Mucosa of stomach (tissue), 1 donor: Measurements from ENCODE around the gene IL1RAPL1.

ENCODE experiments used
- H3K27me3 ChIP-seq: one replicate; pipeline ENCODE4 v1.7.0; 2013; ENCODE audit warnings: mild to moderate bottlenecking, low read length; ENCODE audit not compliant: control insufficient read depth, insufficient read depth
- H3K36me3 ChIP-seq: one replicate; pipeline ENCODE4 v1.7.0; 2013; ENCODE audit warnings: low read length; ENCODE audit not compliant: control insufficient read depth, insufficient read depth
- H3K4me1 ChIP-seq: one replicate; pipeline ENCODE4 v1.7.0; 2013; ENCODE audit warnings: mild to moderate bottlenecking, low read length; ENCODE audit not compliant: control insufficient read depth, insufficient read depth
- H3K4me3 ChIP-seq: one replicate; pipeline ENCODE4 v1.7.0; 2013; ENCODE audit warnings: low read length
- H3K9ac ChIP-seq: one replicate; pipeline ENCODE4 v1.7.0; 2013; ENCODE audit warnings: mild to moderate bottlenecking, low read length, moderate library complexity
- H3K9me3 ChIP-seq: one replicate; pipeline ENCODE4 v1.7.0; 2013; ENCODE audit warnings: mild to moderate bottlenecking, low read length, moderate library complexity; ENCODE audit not compliant: control insufficient read depth
- donor health status: Pancreatic carcinoma.

Gene IL1RAPL1

GRCh38 chrX:29242856-29243255 lies 655.6 kb downstream of the IL1RAPL1 start:
- H3K36me3 ChIP-seq: no peaks in the 10 kb centered on the region
- H3K9me3 ChIP-seq: no peaks in the 10 kb centered on the region
- no peaks in the 10 kb centered on the region for H3K4me1 ChIP-seq
- H3K9ac ChIP-seq: no peak overlapping the region
- H3K4me3 ChIP-seq: no peak overlapping the region
- no peaks in the 10 kb centered on the region for H3K27me3 ChIP-seq

GRCh38 chrX:29243942-29244341 lies 656.7 kb downstream of the IL1RAPL1 start:
- Histone ChIP-seq H3K36me3 (no peaks in the 10 kb centered on the region), H3K4me3 (no peak overlapping the region), H3K4me1 (no peaks in the 10 kb centered on the region), H3K27me3 (no peaks in the 10 kb centered on the region), H3K9ac (no peak overlapping the region), H3K9me3 (no peaks in the 10 kb centered on the region)

GRCh38 chrX:29254515-29254914 lies 667.3 kb downstream of the IL1RAPL1 start:
- Histone ChIP-seq H3K9me3 (no peaks in the 10 kb centered on the region), H3K36me3 (no peaks in the 10 kb centered on the region), H3K27me3 (no peaks in the 10 kb centered on the region), H3K4me1 (no peaks in the 10 kb centered on the region), H3K9ac (no peak overlapping the region), H3K4me3 (no peak overlapping the region)

GRCh38 chrX:29257521-29257920 lies 670.3 kb downstream of the IL1RAPL1 start:
- H3K36me3 ChIP-seq: no peaks in the 10 kb centered on the region
- H3K4me1 ChIP-seq: no peaks in the 10 kb centered on the region
- H3K9ac ChIP-seq: no peak overlapping the region
- no peak overlapping the region for H3K4me3 ChIP-seq
- H3K9me3 ChIP-seq: no peaks in the 10 kb centered on the region
- no peaks in the 10 kb centered on the region for H3K27me3 ChIP-seq

GRCh38 chrX:29269390-29269789 lies 682.1 kb downstream of the IL1RAPL1 start:
- Histone ChIP-seq H3K4me1 (no peaks in the 10 kb centered on the region), H3K36me3 (no peaks in the 10 kb centered on the region), H3K27me3 (no peaks in the 10 kb centered on the region), H3K9ac (no peak overlapping the region), H3K9me3 (no peaks in the 10 kb centered on the region), H3K4me3 (no peak overlapping the region)

- Histone ChIP-seq H3K4me1 (no peaks in the 10 kb centered on the region), H3K27me3 (no peaks in the 10 kb centered on the region), H3K9ac (no peak overlapping the region), H3K4me3 (no peak overlapping the region), H3K9me3 (no peaks in the 10 kb centered on the region), H3K36me3 (no peaks in the 10 kb centered on the region)
Observed at GRCh38 chrX:29274517-29274916, 687.3 kb downstream of the IL1RAPL1 start.

- no peaks in the 10 kb centered on the region for H3K36me3 ChIP-seq
- H3K4me3 ChIP-seq: no peak overlapping the region
Observed at GRCh38 chrX:29275928-29276327, 688.7 kb downstream of the IL1RAPL1 start.

GRCh38 chrX:29281078-29281742 lies 694.0 kb downstream of the IL1RAPL1 start:
- H3K4me1 ChIP-seq: no peaks in the 10 kb centered on the region
- no peaks in the 10 kb centered on the region for H3K27me3 ChIP-seq
- H3K36me3 ChIP-seq: no peaks in the 10 kb centered on the region
- no peak overlapping the region for H3K4me3 ChIP-seq
- H3K9ac ChIP-seq: no peak overlapping the region
- H3K9me3 ChIP-seq: no peaks in the 10 kb centered on the region

More at GRCh38 chrX:29275928-29276327, 688.7 kb downstream of the IL1RAPL1 start:
- Histone ChIP-seq H3K4me1 (no peaks in the 10 kb centered on the region), H3K27me3 (no peaks in the 10 kb centered on the region), H3K9me3 (no peaks in the 10 kb centered on the region), H3K9ac (no peak overlapping the region)

GRCh38 chrX:29285664-29286063 lies 698.4 kb downstream of the IL1RAPL1 start:
- no peaks in the 10 kb centered on the region for H3K9me3 ChIP-seq
- H3K4me1 ChIP-seq: no peaks in the 10 kb centered on the region
- no peaks in the 10 kb centered on the region for H3K27me3 ChIP-seq
- no peak overlapping the region for H3K4me3 ChIP-seq
- no peaks in the 10 kb centered on the region for H3K36me3 ChIP-seq
- H3K9ac ChIP-seq: no peak overlapping the region

- Histone ChIP-seq H3K4me1 (no peaks in the 10 kb centered on the region), H3K27me3 (no peaks in the 10 kb centered on the region), H3K36me3 (no peaks in the 10 kb centered on the region), H3K4me3 (no peak overlapping the region), H3K9me3 (no peaks in the 10 kb centered on the region), H3K9ac (no peak overlapping the region)
Observed at GRCh38 chrX:29295987-29296680, 708.9 kb downstream of the IL1RAPL1 start.

- no peaks in the 10 kb centered on the region for H3K9me3 ChIP-seq
- no peaks in the 10 kb centered on the region for H3K27me3 ChIP-seq
- H3K4me1 ChIP-seq: no peaks in the 10 kb centered on the region
- no peaks in the 10 kb centered on the region for H3K36me3 ChIP-seq
- no peak overlapping the region for H3K9ac ChIP-seq
- H3K4me3 ChIP-seq: no peak overlapping the region
Observed at GRCh38 chrX:29297171-29297800, 710.0 kb downstream of the IL1RAPL1 start.

GRCh38 chrX:29299684-29300083 lies 712.4 kb downstream of the IL1RAPL1 start:
- H3K36me3 ChIP-seq: no peaks in the 10 kb centered on the region
- no peaks in the 10 kb centered on the region for H3K4me1 ChIP-seq
- H3K9ac ChIP-seq: no peak overlapping the region
- H3K27me3 ChIP-seq: no peaks in the 10 kb centered on the region
- H3K9me3 ChIP-seq: no peaks in the 10 kb centered on the region
- H3K4me3 ChIP-seq: no peak overlapping the region
